VCaP (cell line): ENCODE data around the gene LRCH1.

Experiments
- H3K27ac ChIP-seq: fragments of 450-650 bp; 2 replicates; pipeline ENCODE4 v1.5.1; 2017
- TF ChIP-seq, protein P1 (sequence below): fragments of 450-650 bp; conservative IDR thresholded peaks from 2 replicates; pipeline ENCODE4 v1.5.1; 2017; ENCODE audit warnings: mild to moderate bottlenecking, moderate library complexity

Gene LRCH1

DNA sequence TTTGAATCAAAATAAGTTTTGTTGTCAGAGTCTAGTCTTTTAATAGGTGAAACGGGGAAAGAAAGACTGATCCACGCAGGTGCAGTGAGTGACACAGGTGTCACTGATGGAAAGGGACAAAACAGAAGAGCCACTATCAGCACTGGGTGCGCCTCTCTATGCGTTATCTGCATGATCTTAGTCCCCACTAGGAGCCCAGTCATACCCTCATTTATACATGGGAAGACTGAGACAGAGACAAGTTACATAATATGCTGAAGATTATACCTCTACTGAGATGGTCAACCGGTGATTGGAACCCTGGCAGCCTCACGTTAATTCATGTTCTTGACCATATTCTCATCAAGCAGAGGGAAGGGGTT, 3.4 kb downstream of the LRCH1 start:
- TF ChIP-seq, protein P1, sequence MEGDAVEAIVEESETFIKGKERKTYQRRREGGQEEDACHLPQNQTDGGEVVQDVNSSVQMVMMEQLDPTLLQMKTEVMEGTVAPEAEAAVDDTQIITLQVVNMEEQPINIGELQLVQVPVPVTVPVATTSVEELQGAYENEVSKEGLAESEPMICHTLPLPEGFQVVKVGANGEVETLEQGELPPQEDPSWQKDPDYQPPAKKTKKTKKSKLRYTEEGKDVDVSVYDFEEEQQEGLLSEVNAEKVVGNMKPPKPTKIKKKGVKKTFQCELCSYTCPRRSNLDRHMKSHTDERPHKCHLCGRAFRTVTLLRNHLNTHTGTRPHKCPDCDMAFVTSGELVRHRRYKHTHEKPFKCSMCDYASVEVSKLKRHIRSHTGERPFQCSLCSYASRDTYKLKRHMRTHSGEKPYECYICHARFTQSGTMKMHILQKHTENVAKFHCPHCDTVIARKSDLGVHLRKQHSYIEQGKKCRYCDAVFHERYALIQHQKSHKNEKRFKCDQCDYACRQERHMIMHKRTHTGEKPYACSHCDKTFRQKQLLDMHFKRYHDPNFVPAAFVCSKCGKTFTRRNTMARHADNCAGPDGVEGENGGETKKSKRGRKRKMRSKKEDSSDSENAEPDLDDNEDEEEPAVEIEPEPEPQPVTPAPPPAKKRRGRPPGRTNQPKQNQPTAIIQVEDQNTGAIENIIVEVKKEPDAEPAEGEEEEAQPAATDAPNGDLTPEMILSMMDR = no peak
- peak overlapping the region; percentile 93 for H3K27ac ChIP-seq

DNA sequence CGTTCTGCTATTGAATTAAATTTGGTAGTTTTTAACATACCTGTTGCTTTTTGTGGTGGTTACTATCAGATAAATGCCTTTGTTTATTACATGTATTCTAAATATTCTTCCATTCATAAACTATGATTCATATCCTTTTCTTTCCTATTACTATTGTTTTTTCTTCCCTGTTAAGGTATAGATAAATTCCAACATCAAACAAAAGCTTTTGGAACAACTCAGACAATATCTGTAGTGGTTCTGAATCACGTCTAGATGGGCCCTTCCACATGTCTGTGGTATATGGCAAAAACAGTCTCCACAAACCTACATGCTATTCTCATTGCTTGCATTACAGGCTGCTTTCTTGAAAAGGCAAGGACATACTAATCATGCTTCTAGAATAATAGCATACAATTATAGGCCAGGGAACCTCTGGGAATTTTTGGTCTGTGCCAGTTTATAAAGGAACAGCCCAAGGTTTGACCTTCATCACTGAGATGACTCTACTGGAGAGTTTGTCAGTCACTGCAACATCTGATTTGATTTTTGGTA, 6.4 kb downstream of the LRCH1 start:
- TF ChIP-seq, protein P1 = no peak
- no peak overlapping the region for H3K27ac ChIP-seq

DNA sequence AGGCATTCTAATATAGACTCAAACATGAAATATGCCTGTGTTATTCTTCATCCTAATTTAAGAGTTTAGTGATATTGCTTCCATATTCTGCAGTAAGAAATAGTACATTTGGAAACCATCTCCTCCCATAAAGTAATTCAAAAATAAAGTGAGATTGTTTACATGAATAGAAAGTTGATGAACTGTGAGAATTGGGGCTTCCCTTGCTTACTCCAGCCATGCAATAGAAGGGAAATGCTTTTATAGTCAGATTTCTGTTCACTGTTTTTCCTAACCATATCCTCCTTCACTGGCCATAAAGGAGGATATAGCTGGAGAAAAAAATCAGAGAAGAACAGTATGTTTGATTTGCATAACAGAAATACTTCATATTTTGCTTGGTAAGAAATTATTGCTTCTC, 7.8 kb downstream of the LRCH1 start:
- H3K27ac ChIP-seq = peak overlapping the region; percentile 61
- TF ChIP-seq, protein P1 = no peak

DNA sequence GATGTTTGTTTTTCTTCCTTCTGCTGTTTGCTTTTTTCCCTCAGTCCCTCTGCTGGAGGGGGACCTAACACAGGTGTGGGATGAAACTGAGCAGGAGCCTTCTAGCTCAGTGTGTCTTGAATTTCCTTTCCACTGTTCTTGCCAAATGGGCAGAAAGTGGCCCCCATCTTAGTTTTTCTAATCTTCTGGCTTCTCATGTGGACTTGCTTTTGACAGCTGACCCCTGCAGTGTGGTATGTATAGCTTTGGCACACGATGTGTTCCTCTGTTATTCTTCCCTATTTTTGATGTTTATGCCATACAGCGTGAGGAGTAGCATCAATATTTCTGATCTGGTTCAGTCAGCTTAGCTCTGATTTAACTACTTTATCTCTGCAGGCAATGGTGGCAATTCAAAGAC, 8.3 kb downstream of the LRCH1 start:
- peak overlapping the region; percentile 61 for H3K27ac ChIP-seq
- TF ChIP-seq, protein P1 = no peak

DNA sequence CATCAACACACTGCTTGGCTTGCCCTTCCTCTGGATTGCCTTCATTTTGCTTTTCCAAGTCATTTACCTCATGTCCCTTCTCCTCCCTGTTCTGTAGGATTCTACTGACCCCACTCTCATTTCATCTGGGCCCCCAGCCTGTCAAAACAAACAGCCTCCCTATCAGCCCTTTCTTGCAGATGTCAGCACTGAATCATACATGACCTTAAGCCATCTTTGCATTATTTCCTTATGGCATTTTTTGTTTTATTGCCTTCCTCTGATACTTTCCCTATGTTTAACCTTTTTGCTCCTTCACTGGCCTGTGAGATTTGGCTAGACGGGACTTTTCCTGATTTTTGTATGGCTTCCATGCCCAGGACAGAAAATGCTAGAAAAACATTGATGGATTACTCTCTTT, 8.7 kb downstream of the LRCH1 start:
- H3K27ac ChIP-seq = peak overlapping the region; percentile 61
- TF ChIP-seq, protein P1 = no peak

DNA sequence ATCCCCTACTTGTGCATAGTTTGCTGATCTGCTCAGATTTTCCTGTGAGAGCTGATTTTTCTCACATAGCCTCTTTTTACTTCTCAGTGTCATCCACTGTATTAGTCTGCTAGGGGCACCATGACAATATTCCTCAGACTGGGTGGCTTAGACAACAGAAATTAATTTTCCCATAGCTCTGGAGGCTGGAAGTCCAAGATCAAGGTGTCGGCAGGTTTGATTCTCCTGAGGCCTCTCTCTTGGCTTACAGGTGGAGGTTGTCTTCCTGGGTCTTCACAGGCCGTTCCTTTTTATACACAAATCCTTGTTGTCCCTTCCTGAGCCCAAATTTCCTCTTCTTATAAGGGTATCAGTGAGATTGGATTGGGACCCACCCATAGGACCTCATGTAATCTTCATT, 9.2 kb downstream of the LRCH1 start:
- H3K27ac ChIP-seq = peak overlapping the region; percentile 61
- TF ChIP-seq, protein P1 = no peak

DNA sequence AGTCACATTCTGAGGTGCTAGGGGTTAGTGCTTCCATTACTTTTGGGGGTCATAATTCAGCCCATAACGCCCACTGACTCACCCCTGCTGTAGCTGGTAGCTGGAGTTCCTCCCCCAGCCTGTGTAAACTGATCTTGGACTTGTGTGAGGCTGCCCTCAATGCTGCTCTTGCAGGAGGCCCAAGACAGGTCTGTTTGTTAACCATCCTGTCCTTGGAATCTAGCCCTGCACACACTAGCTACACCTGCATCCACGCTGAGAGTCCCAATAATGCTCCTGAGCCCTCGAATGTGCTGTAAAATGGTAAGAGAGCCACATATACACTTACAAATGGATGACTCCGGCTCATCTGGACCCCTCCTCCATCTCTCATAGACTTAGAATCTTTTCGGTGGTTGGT, 9.6 kb downstream of the LRCH1 start:
- TF ChIP-seq, protein P1 = no peak
- no peak overlapping the region; the same call in 1 of the 2 replicates for H3K27ac ChIP-seq
